GM21737 (cell line): ENCODE data around the gene GTF3C1.

Experiments used
- ATAC-seq: cut with Tn5 transposase; IDR thresholded peaks from one replicate; pipeline ENCODE4 v1.9.1; 2021; ENCODE audit warnings: mild to moderate bottlenecking, moderate library complexity; ENCODE audit not compliant: unreplicated experiment

Gene GTF3C1

DNA sequence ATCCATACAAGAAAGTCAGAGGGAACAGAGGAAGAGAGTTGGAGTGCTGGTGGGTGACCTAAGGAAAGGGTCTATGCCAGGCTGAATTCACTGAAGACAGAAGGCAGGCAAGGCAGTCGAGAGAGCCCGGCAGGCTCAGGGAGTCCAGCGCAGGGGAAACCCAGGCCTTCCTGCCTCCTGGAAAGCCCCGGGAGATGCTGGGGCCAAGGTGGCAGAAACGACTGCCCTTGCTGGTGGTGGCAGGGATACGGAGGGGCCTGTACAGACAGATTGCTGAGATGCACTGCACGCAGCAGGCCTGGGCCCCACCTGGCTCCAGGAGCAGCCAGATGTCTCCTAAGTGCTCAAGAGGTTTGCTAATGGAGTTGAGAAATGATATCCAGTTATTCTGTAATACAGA is 59.8 kb downstream of the GTF3C1 start:
- no peak for ATAC-seq

- ATAC-seq, result no peak
Measured at GRCh38 chr16:27489421-27489820, 60.3 kb downstream of the GTF3C1 start.

- no peak for ATAC-seq
Measured at GRCh38 chr16:27486760-27487159, 63.0 kb downstream of the GTF3C1 start.

- no peak for ATAC-seq
Measured at GRCh38 chr16:27486344-27486743, 63.4 kb downstream of the GTF3C1 start.

GRCh38 chr16:27485811-27486210 is 63.9 kb downstream of the GTF3C1 start:
- no peak for ATAC-seq

GRCh38 chr16:27485126-27485525 is 64.6 kb downstream of the GTF3C1 start:
- no peak for ATAC-seq

DNA sequence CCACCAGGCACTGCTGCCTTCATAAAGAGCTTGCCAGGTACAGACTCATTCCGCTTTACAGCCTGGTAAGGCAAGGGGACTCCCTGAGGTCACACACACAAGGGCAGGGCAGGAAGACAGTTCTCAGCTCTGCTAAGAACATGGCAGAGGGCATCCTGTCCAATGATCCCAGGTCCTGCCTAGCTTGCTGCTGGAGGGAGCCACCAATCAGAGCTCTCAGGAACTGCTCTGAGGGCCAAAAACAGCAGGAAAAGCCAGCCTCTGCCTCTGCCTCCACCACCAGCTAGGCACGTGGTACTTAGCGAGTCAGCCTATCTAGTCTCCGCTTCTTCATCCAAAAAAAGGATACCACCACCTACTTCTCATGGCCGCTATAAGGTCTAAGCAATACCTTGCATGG is 66.1 kb downstream of the GTF3C1 start:
- no peak for ATAC-seq

DNA sequence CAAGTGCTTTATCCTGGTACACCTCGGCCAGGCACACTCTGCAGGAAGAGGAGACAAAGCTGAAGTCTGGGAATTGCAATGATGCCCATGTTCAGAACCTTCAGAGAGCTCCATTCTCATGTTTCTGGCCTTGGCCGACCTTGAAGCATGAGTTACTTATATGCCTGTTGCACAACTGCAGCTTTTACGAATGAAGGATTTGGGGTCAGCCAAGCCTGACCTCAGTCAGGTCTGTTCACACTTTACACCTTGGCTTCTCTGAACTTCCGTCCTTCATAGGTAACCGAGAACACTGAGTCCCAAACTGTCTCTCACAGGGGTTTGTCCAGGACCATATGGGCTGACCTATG is 66.7 kb downstream of the GTF3C1 start:
- ATAC-seq, result no peak

DNA sequence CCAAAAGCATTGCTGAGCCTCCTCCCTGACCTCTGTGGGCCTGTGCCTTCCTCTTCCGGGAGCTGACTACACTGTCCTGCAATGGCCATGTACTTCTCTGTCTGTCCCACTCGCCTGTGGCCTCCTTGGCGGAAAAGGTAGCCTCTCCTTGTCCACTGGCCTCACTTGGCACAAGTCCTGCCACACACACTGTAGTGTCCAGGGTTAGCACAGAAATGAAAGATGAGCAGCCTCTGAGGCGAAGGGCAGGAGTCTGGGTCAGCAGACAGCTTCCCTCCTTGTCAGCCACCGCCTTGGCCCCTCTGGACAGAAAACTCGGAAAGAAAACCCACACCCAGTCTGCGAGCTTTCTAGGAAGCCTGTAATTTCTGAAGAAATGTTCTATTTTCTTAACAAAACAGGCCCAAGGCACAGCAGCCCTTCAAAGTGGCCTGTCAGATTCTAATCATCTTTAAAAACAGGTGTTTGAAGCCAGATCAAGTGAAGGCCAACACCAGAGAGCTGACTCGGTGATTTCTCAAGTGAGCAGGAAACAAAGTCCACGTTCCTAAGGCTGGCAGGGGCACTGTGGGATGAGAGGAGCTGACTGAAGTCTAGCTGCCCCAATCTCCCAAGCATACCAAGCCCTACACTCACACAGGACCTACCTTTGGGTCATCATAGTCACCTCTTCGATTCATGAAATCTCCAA is 67.2 kb downstream of the GTF3C1 start:
- no peak for ATAC-seq

DNA sequence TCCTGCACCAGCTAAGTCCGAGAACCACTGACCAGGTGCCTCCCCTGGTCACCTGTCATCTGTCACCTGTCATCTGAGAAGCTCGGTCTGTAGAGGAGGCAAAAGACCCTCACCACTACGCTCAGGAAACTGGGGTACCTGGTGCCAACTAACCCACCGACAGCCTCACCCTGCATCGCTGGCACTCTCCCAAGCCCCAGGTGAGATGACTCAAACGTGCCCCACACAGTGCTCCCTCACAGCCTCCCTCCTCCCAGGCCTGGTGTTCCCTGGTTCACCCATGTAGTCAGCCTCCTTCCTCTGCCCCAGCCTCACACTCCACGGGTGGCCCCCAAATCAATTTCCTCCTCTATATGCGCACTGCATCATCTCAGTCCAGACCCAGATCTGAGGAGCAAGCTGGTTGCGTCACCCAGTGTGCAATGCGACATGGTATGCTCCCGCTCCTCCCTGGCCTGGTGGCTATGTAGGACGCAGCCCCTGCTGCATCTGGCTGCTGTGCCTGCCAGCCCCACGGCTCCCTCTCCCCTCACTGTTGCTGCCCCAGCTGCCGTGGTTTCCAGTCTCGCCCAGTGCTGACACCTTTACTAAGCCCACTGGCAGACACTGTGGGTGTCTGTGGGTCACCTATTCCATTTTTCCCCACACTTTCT is 68.3 kb downstream of the GTF3C1 start:
- no peak for ATAC-seq

DNA sequence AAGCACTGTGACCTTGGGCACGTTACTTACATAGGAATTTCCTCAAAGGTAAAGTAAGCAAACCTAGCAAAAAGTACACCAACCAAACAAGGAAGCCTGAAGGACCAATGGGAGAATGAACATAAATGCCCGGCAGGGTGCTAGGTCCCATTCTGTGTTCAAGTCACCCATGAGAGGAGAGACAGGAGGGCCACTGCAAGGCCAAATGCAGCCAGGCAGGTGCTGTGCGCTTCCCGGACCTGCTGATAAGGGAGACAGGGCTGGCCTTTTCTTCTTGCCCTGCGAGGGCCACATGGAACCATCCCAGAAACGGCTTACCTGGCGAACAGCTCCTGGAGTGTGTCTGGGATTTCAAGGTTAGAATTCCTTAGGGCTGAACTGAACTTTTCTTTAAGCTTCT is 69.0 kb downstream of the GTF3C1 start:
- ATAC-seq, result no peak

DNA sequence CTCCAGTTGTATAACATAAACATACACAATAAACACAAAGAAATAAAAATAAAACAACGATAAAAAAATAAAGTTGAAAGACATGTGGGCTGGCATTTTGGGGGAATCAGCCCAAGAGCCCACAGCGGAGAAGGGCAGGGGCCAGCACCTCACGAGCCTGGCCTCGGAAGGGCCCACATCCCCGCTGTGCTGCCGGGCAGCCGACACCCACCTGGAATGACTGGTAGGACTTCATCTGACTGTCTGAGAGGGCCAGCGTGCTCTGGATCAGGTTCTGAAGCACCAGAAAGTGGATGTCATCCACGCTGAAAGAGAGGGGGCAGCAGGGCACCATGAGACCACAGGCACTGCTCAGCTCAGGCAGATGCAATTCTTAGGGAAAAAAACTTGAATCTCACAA is 73.5 kb downstream of the GTF3C1 start:
- no peak for ATAC-seq

- no peak for ATAC-seq
Measured at GRCh38 chr16:27475561-27475960, 74.2 kb downstream of the GTF3C1 start.

DNA sequence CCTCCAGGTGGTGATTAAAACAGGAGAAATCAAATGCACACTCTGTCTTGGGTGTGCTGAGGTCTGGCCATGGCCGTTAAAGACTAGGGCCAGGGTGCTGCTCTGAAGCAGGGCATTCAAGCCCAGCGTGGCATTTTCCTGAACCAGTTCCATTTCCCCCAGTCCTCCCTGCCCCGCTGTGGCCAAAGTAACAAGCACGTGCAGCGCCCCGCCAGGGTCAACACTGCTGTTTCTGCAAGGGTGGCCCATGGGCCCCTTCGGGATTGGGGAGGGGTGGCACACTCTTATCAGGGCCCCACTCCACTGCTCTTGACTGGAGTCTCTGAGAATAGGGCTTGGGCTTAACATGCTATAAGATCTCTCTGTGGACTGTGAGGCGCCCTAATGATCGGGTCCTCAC is 74.8 kb downstream of the GTF3C1 start:
- ATAC-seq, result no peak

- no peak for ATAC-seq
Measured at GRCh38 chr16:27474041-27474440, 75.7 kb downstream of the GTF3C1 start.

DNA sequence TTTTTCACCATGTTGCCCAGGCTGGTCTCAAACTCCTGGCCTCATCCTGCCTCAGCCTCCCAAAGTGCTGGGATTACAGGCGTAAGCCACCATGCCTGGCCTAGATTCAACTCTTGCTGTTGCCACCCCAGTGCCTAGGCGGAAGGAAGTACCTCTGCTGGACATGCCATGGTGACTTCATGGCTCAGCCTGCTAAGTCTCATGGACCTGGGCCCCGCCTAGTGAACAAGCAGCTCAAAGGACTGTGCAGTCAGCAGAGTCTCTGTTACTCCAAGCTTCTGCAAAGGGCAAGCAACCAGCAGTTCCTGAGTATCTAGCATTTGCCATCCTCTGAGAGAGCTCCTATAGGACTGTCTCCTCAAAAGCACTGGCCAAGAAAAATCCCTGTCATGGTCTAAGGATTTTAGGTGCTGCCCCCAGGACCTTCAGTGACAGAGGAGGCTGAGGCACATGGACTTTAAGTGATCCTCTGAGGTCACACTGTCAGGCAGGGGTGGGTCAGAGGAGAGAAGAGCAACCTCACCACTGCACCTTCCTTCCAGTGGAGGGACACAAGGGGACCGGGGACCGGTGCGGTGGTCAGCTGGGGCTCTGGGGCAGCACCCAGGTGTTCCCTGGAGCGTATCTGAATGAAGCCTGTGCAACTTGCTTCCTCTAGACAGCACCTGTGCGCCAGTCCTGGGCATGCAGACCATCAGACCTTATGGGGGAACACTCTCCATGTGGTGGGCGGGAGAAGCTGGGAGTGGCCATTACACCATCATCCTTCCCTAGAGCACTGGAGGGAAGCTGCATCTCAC is 76.4 kb downstream of the GTF3C1 start:
- no peak for ATAC-seq

- no peak for ATAC-seq
Measured at GRCh38 chr16:27472091-27473020, 77.4 kb downstream of the GTF3C1 start.

- ATAC-seq, result no peak
Measured at GRCh38 chr16:27471661-27472060, 78.1 kb downstream of the GTF3C1 start.

- no peak for ATAC-seq
Measured at GRCh38 chr16:27470567-27471431, 78.9 kb downstream of the GTF3C1 start.

GRCh38 chr16:27468941-27469531 is 80.7 kb downstream of the GTF3C1 start:
- ATAC-seq, result no peak
